ENCODE results near the gene PDZRN4.

- TF ChIP-seq CTCF (IDR thresholded peaks at IDR 0.05) (no peak), POLR2A (IDR thresholded peaks at IDR 0.05) (no peak)
Measured at GRCh38 chr12:41468341-41468740, 280.2 kb downstream of the PDZRN4 start.

All from adrenal gland (tissue), 5 donors.